DOHH2 (cell line): Measurements from ENCODE around the gene SMIM43.

ENCODE experiments used
- CTCF ChIP-seq: fragments of 200-600 bp; sonication (generic); IDR thresholded peaks from one replicate; pipeline ENCODE4 v1.5.1; 2014; ENCODE audit warnings: antibody characterized with exemption, mild to moderate bottlenecking, low read depth, low read length; ENCODE audit not compliant: poor library complexity, severe bottlenecking
- EZH2phosphoT487 ChIP-seq: fragments of 200-600 bp; sonication (generic); IDR thresholded peaks from 2 replicates; pipeline ENCODE4 v1.6.1; 2017; ENCODE audit warnings: borderline replicate concordance, mild to moderate bottlenecking, antibody characterized with exemption, low read length, moderate library complexity, mixed read lengths

- no peak for TF ChIP-seq CTCF
- no peak for TF ChIP-seq EZH2phosphoT487
Observed at GRCh38 chr4:121794505-121795188, 29.7 kb upstream of the SMIM43 start.
